Measurements from ENCODE around the gene PJA1.

The PJA1 gene

DNA sequence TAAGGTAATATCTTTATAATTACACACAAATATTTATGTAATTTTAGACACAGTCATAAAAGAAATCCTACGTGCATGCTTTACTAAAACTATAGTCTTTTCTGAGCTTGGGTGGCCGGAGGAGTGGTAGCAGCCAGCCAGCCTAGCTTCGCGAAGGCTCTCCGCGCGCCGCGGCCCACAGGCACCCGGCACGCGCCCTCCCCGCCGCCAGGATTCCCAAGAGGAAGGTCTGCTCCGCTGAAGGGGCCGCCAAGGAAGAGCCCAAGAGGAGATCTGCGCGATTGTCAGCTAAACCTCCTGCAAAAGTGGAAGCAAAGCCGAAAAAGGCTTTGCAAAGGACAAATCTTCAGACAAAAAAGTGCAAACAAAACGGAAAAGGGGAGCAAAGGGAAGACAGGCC lies 8.7 kb upstream of the PJA1 start:
- no peak overlapping the region for H3K27ac ChIP-seq (ENCODE audit: insufficient read depth, low read length, poor library complexity, severe bottlenecking)
- H3K4me3 ChIP-seq (ENCODE audit: insufficient read depth, low read depth, low read length, poor library complexity, severe bottlenecking), result no peak overlapping the region
- no peak for DNase-seq

DNA sequence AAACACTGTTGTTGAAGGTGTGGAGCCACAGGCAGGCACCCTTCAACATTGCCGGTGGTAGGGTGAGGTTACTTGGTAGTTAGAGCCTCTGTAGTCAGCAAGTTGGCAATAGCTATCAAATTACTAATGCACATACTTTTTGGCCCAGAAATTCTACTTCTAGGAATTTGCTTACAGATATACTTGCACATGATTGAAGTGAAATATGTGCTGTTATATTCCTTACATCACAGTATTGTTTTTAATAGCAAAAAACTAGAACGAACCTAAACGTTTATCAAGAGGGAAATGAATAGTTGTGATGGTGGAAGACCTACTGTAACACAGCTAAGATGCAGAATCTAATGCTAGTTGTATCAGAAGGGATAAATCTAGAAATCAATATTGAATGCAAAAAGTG lies 7.7 kb upstream of the PJA1 start:
- Histone ChIP-seq H3K9me3 (ENCODE audit: control insufficient read depth, low read length) (no peaks in the 10 kb centered on the region), H3K36me3 (ENCODE audit: control insufficient read depth, insufficient read depth, low read length) (no peaks in the 10 kb centered on the region), H3K27me3 (replicated peaks; ENCODE audit: control insufficient read depth, insufficient read depth, low read length, poor library complexity, severe bottlenecking) (no peaks in the 10 kb centered on the region), H3K4me3 (ENCODE audit: insufficient read depth, low read depth, low read length, poor library complexity, severe bottlenecking) (no peak overlapping the region), H3K27ac (ENCODE audit: insufficient read depth, low read length, poor library complexity, severe bottlenecking) (no peak overlapping the region), H3K4me1 (ENCODE audit: control insufficient read depth, insufficient read depth, low read length, poor library complexity, severe bottlenecking) (no peaks in the 10 kb centered on the region)
- no peak for DNase-seq

More for the DNA sequence above, 8.7 kb upstream of the PJA1 start:
- no peaks in the 10 kb centered on the region for H3K4me1 ChIP-seq (ENCODE audit: control insufficient read depth, insufficient read depth, low read length, poor library complexity, severe bottlenecking)
- H3K36me3 ChIP-seq (ENCODE audit: control insufficient read depth, insufficient read depth, low read length), result no peaks in the 10 kb centered on the region
- no peaks in the 10 kb centered on the region for H3K9me3 ChIP-seq (ENCODE audit: control insufficient read depth, low read length)
- no peaks in the 10 kb centered on the region for H3K27me3 ChIP-seq (replicated peaks; ENCODE audit: control insufficient read depth, insufficient read depth, low read length, poor library complexity, severe bottlenecking)

- H3K36me3 ChIP-seq (ENCODE audit: control insufficient read depth, insufficient read depth, low read length), result no peaks in the 10 kb centered on the region
- no peak for DNase-seq
Measured at GRCh38 chrX:69170319-69170718, 5.1 kb upstream of the PJA1 start.

GRCh38 chrX:69163936-69164741 lies 1.1 kb downstream of the PJA1 start:
- no peaks in the 10 kb centered on the region for H3K9me3 ChIP-seq (ENCODE audit: control insufficient read depth, low read length)
- peak overlapping the region; percentile 69 for H3K27ac ChIP-seq (ENCODE audit: insufficient read depth, low read length, poor library complexity, severe bottlenecking)
- no peaks in the 10 kb centered on the region for H3K27me3 ChIP-seq (replicated peaks; ENCODE audit: control insufficient read depth, insufficient read depth, low read length, poor library complexity, severe bottlenecking)
- no peaks in the 10 kb centered on the region for H3K4me1 ChIP-seq (ENCODE audit: control insufficient read depth, insufficient read depth, low read length, poor library complexity, severe bottlenecking)
- peak; percentile 33 to 41 (median 40) for DNase-seq
- H3K4me3 ChIP-seq (ENCODE audit: insufficient read depth, low read depth, low read length, poor library complexity, severe bottlenecking), result peak overlapping the region; percentile 70
- no peaks in the 10 kb centered on the region for H3K36me3 ChIP-seq (ENCODE audit: control insufficient read depth, insufficient read depth, low read length)

More at GRCh38 chrX:69170319-69170718, 5.1 kb upstream of the PJA1 start:
- H3K27ac ChIP-seq (ENCODE audit: insufficient read depth, low read length, poor library complexity, severe bottlenecking), result no peak overlapping the region
- H3K4me3 ChIP-seq (ENCODE audit: insufficient read depth, low read depth, low read length, poor library complexity, severe bottlenecking), result no peak overlapping the region
- H3K27me3 ChIP-seq (replicated peaks; ENCODE audit: control insufficient read depth, insufficient read depth, low read length, poor library complexity, severe bottlenecking), result no peaks in the 10 kb centered on the region
- H3K9me3 ChIP-seq (ENCODE audit: control insufficient read depth, low read length), result no peaks in the 10 kb centered on the region
- no peaks in the 10 kb centered on the region for H3K4me1 ChIP-seq (ENCODE audit: control insufficient read depth, insufficient read depth, low read length, poor library complexity, severe bottlenecking)

DNA sequence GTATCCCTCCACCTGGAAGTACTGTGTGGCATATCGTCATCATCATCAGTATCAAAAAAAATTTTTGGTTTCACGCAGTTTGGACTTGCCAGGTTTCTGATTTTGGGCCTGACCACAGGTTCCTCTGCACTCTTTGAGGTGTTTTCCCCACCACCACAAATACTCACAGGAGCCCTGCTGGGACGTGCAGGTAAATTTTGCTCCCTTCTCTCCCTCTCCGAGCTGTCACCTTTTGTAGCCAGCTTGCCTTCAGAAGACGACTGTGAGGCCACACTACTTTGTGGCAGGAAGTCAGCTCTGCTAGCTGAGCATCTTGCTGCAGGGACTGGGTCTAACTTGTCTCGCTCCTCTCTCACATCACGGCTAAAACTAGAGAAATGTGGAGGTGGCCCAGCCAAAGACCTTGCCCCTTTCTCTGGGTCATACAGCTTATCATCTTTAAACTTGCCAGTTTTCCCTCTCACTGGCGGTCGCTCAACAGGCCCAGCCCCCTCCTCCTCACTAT lies 2.8 kb downstream of the PJA1 start:
- H3K27ac ChIP-seq (ENCODE audit: insufficient read depth, low read length, poor library complexity, severe bottlenecking), result no peak overlapping the region
- no peak overlapping the region for H3K4me3 ChIP-seq (ENCODE audit: insufficient read depth, low read depth, low read length, poor library complexity, severe bottlenecking)
- DNase-seq, result no peak
- H3K4me1 ChIP-seq (ENCODE audit: control insufficient read depth, insufficient read depth, low read length, poor library complexity, severe bottlenecking), result no peaks in the 10 kb centered on the region
- H3K9me3 ChIP-seq (ENCODE audit: control insufficient read depth, low read length), result no peaks in the 10 kb centered on the region
- H3K36me3 ChIP-seq (ENCODE audit: control insufficient read depth, insufficient read depth, low read length), result no peaks in the 10 kb centered on the region
- no peaks in the 10 kb centered on the region for H3K27me3 ChIP-seq (replicated peaks; ENCODE audit: control insufficient read depth, insufficient read depth, low read length, poor library complexity, severe bottlenecking)

GRCh38 chrX:69161786-69162349 lies 3.4 kb downstream of the PJA1 start:
- DNase-seq, result no peak
- Histone ChIP-seq H3K9me3 (ENCODE audit: control insufficient read depth, low read length) (no peaks in the 10 kb centered on the region), H3K4me1 (ENCODE audit: control insufficient read depth, insufficient read depth, low read length, poor library complexity, severe bottlenecking) (no peaks in the 10 kb centered on the region), H3K27ac (ENCODE audit: insufficient read depth, low read length, poor library complexity, severe bottlenecking) (no peak overlapping the region), H3K4me3 (ENCODE audit: insufficient read depth, low read depth, low read length, poor library complexity, severe bottlenecking) (no peak overlapping the region), H3K36me3 (ENCODE audit: control insufficient read depth, insufficient read depth, low read length) (no peaks in the 10 kb centered on the region), H3K27me3 (replicated peaks; ENCODE audit: control insufficient read depth, insufficient read depth, low read length, poor library complexity, severe bottlenecking) (no peaks in the 10 kb centered on the region)

DNA sequence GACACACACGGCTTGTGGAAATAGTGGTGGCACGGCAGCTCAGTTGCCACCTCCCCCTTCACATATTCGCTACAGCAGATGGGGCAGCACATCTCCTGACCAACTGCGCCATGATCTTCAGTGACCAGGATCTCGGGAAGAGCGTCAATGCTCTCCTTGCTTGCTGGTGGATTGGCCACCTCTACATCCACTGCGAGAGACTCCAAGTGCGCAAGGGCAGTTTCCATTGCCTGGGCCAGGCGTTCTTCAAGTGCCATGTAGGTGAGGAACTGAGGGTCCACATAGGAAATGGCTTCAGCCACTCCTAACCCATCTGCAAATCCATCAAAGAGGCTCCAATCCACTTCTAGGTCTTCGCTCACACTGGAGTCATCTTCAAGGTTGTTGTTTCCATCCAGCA lies 3.9 kb downstream of the PJA1 start:
- no peak for DNase-seq
- Histone ChIP-seq H3K27me3 (replicated peaks; ENCODE audit: control insufficient read depth, insufficient read depth, low read length, poor library complexity, severe bottlenecking) (no peaks in the 10 kb centered on the region), H3K9me3 (ENCODE audit: control insufficient read depth, low read length) (no peaks in the 10 kb centered on the region), H3K27ac (ENCODE audit: insufficient read depth, low read length, poor library complexity, severe bottlenecking) (no peak overlapping the region), H3K36me3 (ENCODE audit: control insufficient read depth, insufficient read depth, low read length) (no peaks in the 10 kb centered on the region), H3K4me1 (ENCODE audit: control insufficient read depth, insufficient read depth, low read length, poor library complexity, severe bottlenecking) (no peaks in the 10 kb centered on the region), H3K4me3 (ENCODE audit: insufficient read depth, low read depth, low read length, poor library complexity, severe bottlenecking) (no peak overlapping the region)

- no peaks in the 10 kb centered on the region for H3K27me3 ChIP-seq (replicated peaks; ENCODE audit: control insufficient read depth, insufficient read depth, low read length, poor library complexity, severe bottlenecking)
- H3K4me3 ChIP-seq (ENCODE audit: insufficient read depth, low read depth, low read length, poor library complexity, severe bottlenecking), result no peak overlapping the region
- no peak overlapping the region for H3K27ac ChIP-seq (ENCODE audit: insufficient read depth, low read length, poor library complexity, severe bottlenecking)
- no peaks in the 10 kb centered on the region for H3K9me3 ChIP-seq (ENCODE audit: control insufficient read depth, low read length)
- no peaks in the 10 kb centered on the region for H3K4me1 ChIP-seq (ENCODE audit: control insufficient read depth, insufficient read depth, low read length, poor library complexity, severe bottlenecking)
- no peak for DNase-seq
- no peaks in the 10 kb centered on the region for H3K36me3 ChIP-seq (ENCODE audit: control insufficient read depth, insufficient read depth, low read length)
Measured at GRCh38 chrX:69158166-69158980, 6.9 kb downstream of the PJA1 start.

- Histone ChIP-seq H3K27ac (ENCODE audit: insufficient read depth, low read length, poor library complexity, severe bottlenecking) (no peak overlapping the region), H3K36me3 (ENCODE audit: control insufficient read depth, insufficient read depth, low read length) (no peaks in the 10 kb centered on the region), H3K9me3 (ENCODE audit: control insufficient read depth, low read length) (no peaks in the 10 kb centered on the region), H3K4me3 (ENCODE audit: insufficient read depth, low read depth, low read length, poor library complexity, severe bottlenecking) (no peak overlapping the region), H3K4me1 (ENCODE audit: control insufficient read depth, insufficient read depth, low read length, poor library complexity, severe bottlenecking) (no peaks in the 10 kb centered on the region), H3K27me3 (replicated peaks; ENCODE audit: control insufficient read depth, insufficient read depth, low read length, poor library complexity, severe bottlenecking) (no peaks in the 10 kb centered on the region)
- no peak for DNase-seq
Measured at GRCh38 chrX:69156638-69157037, 8.6 kb downstream of the PJA1 start.

Data from effector memory CD4-positive, alpha-beta T cell (primary cell).